Transverse colon (tissue), 4 donors: Measurements from ENCODE around the gene TRIM8.

ENCODE experiments used
- CTCF ChIP-seq, 5 experiments: fragments of 200-600 bp in 3 of 5; fragments of 450-650 bp in 2 of 5; sonication (generic) in 3 of 5; IDR thresholded peaks; 1 replicate in 2 of 5; 2 replicates in 3 of 5; pipeline ENCODE4 v1.5.1; 2016 to 2017; ENCODE audit warnings: antibody characterized with exemption in 5 of 5, inconsistent platforms in 3 of 5, mild to moderate bottlenecking in 2 of 5, moderate library complexity in 1 of 5
- POLR2A ChIP-seq: fragments of 450-650 bp; IDR thresholded peaks from one replicate; pipeline ENCODE4 v1.6.1; 2016; ENCODE audit warnings: antibody characterized with exemption, mild to moderate bottlenecking, moderate library complexity
- POLR2AphosphoS5 ChIP-seq, 3 donors: sonication (generic); formaldehyde crosslinking; IDR thresholded peaks; one replicate each; pipeline ENCODE4 v1.6.1; 2016; ENCODE audit warnings: antibody characterized with exemption in 3 of 3

- TF ChIP-seq POLR2A (no peak), POLR2AphosphoS5 (IDR thresholded peaks at IDR 0.05) (no peak), CTCF (IDR thresholded peaks at IDR 0.05) (no peak)
These were observed 33.8 kb upstream of the TRIM8 start for GRCh38 chr10:102610441-102610887.
